NCI-H146 treated with DMSO at 0.1 percent for 48 hours (cell line): ENCODE results near the gene SELENOW.
"Not testable (repeated sequence)": the region's sequence is repeated elsewhere in the genome, so short reads cannot be mapped to it uniquely, and the experiment has no call there.

ENCODE experiments used
- DNase-seq: peaks from one replicate; lab custom pipeline; 2025; ENCODE audit not compliant: unreplicated experiment; lab: John Stamatoyannopoulos, UW

The SELENOW gene

DNA sequence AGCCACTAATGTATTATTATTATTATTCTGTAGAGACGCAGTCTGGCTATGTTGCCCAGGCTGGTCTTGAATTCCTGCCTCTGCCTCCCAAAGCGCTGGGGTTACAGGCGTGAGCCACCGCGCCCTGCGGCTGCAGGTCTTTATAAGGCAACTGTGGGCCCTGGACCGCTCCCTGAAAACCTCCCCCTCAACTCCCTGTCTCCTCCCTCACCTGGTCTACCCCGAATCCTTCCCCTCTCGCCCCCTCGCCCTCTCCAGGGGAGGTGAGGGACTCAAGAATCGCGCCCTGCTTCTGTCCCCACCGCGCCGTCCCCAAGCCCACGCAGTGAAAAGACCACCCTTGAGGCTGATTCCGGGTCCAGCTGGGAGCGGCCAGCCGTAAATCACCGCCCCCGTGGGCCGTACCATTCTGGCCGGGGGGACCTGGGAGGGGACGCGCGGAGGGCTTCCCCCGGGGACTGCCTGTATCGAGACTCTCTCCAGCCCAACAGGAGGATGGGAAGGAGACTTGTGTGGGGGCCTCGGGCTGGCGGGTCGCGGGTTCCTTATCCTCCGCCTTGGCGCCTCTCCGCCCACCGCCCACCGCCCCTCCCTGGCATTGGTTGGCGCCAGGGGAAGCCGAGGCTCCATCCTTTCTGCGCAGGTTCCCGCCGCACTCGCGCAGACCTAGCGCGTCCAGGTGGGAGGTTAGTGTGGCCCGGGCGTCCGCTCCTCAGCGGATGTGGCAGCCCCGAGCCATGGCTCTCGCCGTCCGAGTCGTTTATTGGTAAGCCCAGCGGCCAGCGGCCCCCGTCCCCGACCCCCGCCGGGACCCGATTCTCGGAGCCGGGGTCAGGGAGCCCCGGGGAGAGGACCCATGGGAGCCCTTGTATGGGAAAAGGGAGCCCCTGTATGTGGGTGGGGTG, at the start of gene SELENOW:
SELENOW (plus strand) TSS at position 655 of the 905 bp plus-strand sequence; CDS start at position 738, 83 bp downstream.
- peak; percentile 90 for DNase-seq

DNA sequence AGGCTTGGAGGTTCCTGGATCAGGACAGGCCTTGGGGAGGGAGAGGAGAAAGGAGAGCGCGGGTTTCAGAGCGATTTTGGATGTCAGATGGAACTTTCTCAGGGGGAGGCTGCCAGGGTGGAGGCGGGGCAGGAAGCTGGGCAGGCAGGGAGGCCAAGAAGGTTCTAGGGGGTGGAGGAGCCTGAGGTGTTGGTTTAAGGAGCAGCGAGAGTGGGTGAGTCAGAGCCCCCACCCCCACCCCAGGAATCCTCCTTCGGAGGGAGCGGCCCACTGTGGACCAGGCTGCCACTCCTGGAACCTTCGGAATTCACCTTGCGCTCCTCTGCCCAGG, 49.1 kb upstream of the SELENOW start:
- no peak for DNase-seq

DNA sequence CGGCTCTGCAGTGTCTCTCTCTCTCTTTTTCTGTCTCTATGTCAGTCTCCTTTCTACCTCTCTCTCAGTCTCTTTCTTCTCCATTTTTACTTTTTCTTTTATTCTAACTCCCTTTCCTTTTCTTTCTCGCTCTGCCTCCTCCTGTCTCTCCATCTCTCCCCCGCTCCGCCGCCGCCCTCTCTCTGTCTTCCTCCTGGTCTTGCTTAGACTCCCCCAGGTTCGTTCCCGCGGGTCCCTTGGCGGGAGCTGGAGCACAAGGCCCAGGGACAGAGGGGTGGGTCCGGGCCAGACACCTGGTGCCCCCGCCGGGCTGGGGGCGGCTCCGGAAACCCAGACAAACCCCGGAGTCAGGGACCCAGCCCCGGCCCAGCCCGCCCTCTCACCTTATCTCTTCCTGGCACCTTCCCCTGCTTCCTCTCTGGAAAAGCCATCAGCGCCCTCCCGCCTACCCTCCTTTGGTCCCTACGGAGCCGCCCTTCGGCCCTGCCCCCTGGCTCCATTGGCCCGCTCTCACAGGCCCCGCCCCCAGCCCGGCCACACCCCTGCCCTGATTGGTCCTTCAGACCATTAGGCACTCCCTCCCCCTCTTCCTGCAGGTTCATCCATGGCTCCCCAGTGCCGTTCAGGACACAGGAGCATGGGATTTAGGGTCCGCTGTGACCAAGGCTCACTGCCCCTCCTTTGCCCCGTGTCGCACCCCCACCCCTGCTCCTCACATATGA, 48.5 kb upstream of the SELENOW start:
- DNase-seq = no peak

DNA sequence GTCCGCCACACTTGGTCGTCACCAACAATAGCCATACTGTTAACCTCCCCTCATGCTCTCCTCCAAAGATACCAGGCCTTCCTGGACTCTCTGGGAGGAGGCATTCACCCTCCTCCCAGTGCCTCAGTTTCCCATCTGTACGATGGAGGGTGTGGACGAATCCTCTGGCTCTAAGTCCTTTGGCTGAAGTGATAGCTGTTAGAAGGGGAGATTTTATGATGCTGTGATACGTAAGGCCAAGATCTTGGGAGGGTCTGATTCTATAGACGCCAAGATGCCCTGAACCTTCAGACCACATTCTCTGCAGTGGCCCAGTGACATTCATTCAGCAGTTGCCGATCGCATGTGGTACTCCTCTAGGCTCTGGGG, 48.0 kb upstream of the SELENOW start:
- DNase-seq = no peak

DNA sequence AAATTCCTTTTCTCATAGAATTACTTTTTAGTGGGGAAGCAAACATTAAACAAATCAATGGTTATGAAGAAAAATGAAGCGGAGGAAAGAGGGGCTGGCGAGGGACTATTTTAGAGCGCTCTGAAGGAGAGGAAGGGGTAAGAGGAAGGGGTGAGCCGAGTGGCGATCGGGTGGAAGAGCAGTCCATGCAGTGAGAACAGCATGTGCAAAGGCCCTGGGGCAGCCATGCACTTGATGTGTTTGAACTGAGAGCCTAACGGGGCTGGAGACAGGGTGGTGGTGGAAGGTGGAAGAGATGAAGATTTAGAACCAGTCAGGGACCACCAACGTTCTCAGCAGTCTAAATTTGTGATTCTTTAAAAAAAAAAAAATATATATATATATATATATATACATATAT, 47.6 kb upstream of the SELENOW start:
- no peak for DNase-seq

DNA sequence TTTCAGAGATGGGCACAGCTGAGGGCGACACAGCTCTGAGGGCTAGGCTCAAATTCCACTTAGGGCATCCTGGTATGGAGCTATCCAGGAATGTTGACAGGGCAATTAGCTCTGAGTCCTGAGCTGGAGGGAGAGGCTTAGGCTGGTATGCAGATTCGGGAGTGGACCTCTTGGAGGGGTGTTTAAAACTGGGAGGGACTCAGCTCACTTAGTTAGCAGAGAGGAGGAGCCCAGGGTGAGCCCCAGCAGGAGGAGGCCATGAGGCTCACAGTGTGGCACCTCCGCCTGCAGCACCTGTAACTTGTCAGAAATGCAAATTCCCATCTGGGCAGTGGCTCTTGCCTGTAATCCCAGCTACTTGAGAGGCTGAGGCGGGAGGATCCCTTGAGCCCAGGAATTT, 43.4 kb upstream of the SELENOW start:
- DNase-seq = no peak

DNA sequence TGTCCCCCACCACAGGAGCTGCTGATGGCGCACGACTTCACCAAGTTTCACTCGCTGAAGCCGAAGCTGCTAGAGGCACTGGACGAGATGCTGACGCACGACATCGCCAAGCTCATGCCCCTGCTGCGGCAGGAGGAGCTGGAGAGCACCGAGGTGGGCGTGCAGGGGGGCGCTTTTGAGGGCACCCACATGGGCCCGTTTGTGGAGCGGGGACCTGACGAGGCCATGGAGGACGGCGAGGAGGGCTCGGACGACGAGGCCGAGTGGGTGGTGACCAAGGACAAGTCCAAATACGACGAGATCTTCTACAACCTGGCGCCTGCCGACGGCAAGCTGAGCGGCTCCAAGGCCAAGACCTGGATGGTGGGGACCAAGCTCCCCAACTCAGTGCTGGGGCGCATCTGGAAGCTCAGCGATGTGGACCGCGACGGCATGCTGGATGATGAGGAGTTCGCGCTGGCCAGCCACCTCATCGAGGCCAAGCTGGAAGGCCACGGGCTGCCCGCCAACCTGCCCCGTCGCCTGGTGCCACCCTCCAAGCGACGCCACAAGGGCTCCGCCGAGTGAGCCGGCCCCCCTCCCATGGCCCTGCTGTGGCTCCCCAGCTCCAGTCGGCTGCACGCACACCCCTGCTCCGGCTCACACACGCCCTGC, 37.5 kb upstream of the SELENOW start:
- no peak for DNase-seq

DNA sequence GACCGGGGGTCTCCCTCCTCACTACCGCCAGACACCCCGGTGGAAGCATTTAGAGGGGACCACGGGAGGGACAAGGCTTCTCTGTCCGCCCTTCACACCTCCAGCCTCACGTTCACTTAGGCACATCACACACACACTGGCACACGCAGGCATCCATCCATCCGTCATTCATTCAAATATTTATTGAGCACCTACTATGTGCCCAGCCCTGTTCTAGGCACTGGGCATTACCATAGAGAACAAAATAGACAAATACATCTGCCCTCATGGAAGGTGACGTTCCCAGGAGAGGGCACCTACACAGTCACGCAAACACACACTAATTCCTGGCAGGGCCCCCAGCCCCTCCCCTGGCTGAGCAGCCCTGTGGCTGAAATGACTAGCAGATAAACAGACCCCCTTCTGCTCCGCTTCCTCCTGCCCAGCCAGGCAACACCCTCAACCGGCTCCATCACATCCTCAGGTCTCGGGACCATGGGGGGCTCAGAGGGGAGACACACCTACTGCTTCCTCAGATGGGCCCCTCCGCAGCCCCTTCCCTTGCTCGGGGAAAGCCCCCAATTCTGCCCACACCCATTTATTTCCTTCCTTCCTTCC, 36.9 kb upstream of the SELENOW start:
- no peak for DNase-seq

DNA sequence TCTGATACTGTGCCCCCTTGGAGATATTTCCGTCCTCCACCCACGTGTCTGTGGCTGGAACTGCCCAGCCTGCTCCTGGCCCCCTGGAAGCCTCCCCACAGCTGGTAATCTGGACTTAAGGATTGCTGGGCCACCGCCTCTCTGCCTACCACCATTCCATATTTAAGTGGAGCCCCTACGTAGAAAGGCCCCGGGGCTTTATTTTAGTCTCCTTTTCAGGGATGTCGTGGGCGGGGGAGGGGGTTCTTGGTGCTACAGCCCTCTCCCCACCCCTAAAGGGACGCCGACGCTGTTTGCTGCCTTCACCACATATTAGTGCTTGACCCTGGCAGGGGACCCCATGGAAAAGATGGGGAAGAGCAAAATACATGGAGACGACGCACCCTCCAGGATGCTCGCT, 35.9 kb upstream of the SELENOW start:
- DNase-seq = no peak

DNA sequence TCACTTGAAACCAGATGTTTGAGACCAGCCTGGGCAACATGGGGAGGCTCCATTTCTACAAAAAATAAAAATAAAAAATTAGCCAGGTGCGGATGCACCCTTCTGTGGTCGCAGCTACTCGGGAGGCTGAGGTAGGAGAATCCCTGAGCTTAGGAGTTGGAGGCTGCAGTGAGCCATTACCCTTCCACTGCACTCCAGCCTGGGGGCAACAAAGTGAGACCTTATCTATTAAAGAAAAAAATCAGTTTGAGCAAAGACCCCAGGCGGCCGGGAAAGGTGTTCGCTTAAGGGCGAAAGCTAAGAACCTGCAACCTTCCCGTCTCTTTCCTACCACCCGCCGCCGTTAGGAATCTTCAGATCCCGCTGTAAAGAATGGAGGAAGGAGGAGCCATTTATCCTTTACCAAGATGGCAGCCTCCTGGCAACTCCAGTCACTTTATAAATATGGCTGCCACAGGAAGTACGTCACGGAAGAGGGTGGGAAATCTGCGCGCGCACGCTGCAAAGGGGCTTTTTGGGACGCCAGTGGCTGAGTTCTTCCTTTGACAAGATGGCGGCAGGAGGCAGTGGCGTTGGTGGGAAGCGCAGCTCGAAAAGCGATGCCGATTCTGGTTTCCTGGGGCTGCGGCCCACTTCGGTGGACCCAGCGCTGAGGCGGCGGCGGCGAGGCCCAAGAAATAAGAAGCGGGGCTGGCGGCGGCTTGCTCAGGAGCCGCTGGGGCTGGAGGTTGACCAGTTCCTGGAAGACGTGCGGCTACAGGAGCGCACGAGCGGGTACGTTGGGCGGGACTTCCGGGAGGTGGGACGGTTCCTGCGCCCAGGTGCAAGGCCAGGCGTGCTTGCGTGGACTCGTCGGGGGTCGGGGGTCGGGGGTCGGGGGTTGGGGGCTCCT, 33.2 kb upstream of the SELENOW start, which contains the start of gene NOP53:
NOP53 (plus strand) TSS at position 537 of the 892 bp plus-strand sequence; CDS start at position 551, 14 bp downstream.
- DNase-seq = peak; percentile 96

DNA sequence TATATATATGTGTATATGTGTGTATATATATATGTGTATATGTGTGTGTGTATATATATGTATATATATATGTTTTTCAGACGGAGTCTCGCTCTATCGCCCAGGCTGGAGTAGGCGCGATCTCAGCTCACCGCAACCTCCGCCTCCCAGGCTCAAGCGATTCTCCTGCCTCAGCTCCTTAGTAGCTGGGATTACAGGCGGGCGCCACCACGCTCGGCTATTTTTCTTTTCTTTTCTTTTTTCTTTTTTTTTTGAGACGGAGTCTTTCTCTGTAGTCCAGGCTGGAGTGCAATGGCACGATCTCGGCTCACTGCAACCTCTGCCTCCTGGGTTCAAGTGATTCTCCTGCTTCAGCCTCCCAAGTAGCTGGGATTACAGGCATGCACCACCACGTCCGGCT, 32.4 kb upstream of the SELENOW start:
- not testable (repeated sequence) for DNase-seq

DNA sequence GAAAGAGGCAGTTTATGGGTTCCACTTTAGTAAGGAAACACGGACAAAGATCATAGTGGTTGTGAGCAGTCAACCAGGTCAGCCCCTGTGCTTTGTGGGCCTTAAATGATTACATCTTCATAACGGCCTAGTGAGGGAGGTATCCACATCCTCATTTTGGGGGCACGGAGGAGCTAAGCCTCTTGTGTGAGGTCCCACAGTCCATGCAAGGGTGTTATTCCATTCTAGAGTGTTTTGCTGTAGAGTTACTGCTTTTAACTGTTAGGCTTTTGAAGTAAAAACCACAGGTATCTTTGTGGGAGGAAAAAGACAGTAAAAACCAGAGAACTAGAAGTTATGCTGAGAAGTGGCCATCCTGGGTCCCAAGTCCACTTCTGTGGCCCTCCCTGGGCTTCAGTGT, 29.2 kb upstream of the SELENOW start:
- no peak for DNase-seq

DNA sequence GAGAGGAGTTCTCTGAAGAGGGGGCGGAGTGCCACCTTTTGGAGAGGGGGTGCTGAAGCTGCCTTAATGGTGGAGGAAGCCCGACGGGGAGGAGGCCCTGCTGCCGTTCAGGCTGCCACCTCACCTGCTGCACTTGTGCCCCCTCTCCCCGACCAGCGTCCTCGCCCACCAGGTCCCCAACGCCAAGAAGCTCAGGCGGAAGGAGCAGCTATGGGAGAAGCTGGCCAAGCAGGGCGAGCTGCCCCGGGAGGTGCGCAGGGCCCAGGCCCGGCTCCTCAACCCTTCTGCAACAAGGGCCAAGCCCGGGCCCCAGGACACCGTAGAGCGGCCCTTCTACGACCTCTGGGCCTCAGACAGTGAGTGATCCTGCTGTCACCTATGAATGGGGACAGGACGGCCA, 27.8 kb upstream of the SELENOW start:
- DNase-seq = no peak

DNA sequence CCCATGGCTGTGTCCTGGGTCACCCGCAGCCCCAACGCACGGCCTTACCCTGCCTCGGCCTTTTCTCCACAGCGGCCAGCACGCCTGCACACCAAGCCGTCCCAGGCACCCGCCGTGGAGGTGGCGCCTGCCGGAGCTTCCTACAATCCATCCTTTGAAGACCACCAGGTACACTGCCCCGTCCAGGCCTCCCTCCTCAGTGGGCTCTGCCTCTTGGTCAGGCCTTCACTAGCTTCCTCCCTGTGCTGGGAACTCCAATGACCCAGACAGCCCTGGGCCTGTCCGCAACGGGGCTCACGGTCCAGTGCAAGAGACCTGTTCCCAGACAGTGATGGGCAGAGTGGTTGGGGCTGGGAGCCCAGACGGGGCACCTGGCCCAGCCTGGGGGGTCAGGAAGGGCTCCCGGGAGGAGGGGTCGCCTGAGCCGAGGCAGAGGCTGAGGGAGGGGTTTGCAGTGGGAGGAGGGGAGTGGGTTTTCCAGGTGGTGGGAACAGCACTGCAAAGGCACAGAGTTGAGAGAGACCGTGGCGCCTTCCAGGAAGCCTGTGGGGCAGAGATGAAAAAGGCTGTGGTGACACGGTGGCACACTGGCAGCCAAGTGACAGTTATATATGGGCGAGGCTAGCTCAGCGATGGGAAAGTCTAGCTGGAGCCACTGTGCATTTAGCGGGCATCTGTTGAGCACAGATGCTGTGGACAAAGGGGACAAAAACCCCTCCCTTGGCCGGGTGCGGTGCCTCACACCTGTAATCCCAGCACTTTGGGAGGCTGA, 25.9 kb upstream of the SELENOW start:
- no peak for DNase-seq

DNA sequence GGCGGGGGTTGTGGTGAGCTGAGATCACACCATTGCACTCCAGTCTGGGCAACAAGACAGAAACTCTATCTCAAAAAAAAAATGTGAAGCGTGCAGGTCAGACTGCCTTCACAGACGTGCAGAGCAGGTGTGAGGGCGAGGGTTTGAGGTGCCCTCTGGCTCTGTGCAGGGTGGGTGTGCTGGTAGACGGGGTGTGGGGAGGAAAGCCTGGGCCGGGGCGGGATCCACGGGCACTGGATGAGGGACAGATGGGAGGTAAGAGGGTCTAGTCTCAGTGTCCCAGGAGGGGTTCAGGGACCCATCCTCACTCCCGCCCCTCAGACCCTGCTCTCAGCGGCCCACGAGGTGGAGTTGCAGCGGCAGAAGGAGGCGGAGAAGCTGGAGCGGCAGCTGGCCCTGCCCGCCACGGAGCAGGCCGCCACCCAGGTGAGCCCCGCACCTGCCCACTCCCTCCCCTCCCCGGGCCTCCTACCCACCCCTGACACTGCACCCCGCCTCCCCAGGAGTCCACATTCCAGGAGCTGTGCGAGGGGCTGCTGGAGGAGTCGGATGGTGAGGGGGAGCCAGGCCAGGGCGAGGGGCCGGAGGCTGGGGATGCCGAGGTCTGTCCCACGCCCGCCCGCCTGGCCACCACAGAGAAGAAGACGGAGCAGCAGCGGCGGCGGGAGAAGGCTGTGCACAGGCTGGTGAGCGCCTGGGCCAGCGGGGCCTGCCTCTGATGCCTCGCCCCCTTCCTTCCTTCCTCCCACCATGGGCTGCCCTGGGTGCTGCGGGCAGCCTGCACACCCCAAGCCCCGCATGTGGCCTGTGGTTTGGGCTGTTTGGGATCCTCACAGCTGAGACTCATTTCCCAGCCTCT, 24.1 kb upstream of the SELENOW start:
- no peak for DNase-seq

DNA sequence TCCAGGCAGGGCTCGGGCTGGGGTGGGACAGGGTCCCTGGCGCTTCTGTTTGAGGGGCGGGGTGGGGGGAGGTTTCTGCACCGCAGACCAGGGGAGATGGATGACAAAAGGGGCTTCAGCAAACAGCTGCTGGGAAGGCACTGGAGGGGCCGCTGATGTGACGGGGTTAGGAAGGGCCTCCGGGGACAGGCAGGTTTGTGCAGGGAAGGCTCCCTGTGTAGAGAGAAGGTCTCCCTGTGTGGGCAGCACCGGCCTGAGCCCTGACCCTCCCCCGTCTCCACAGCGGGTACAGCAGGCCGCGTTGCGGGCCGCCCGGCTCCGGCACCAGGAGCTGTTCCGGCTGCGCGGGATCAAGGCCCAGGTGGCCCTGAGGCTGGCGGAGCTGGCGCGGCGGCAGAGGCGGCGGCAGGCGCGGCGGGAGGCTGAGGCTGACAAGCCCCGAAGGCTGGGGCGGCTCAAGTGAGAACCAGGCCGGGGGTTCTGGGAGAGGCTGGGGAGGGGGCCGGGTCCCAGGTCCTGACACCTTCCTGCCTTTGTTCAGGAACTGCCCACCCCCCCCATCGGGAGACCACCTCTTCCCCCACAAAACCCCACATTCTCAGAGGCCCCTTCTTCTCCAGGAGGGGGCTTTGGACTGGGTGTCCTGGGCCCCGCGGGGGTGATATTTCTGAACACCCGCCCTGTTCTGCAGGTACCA, 23.3 kb upstream of the SELENOW start:
- DNase-seq = no peak

DNA sequence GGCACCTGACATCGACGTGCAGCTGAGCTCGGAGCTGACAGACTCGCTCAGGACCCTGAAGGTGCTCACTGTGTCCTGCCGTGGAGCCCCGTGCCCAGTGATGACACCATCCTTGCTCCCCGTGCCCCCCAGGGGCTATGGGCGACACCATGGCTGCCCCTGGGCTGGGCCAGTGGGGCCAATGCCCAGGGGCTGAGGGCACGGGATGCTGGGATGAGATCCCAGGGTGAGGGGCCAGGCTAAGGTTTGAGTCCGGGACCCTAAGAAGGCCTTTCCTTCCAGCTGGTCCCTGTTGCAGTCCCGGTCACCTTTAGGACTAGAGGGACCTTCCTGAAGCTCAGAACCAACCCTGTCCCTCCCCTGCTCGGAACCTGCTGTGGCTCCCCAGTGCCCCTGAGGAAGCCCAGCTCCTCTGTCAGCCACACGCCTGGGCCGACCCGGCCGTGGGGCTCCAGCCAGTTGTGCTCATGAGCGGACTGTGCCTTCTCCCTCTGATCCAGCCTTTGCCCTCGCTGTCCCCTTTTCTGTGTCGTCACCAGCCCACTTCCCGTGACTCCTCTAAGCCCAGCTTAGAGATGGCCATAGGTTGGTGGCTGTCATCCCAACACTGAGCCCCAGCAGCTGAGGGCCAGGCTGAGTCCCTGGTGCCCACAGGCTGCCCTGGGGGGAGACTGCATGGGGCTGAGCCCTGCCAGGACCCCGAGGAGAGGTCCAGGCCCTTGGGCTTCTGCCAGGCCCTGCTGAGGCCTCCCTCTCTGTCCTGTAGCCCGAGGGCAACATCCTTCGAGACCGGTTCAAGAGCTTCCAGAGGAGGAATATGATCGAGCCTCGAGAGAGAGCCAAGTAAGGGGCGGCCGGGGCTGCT, 22.5 kb upstream of the SELENOW start:
- DNase-seq = no peak
